Upper lobe of left lung (tissue), 6 donors: ENCODE results near the gene SLC6A17. TPM values are rescaled to one million over a fixed set of nuclear protein-coding genes. Genes with fewer than 3 reads are reported as not detected.

Experiments used
- ATAC-seq, 2 donors: fragments of 200-7000 bp; cut with Tn5 transposase; one replicate each; pipeline ENCODE4 v1.9.1; 2022; ENCODE audit warnings: mild to moderate bottlenecking in 2 of 2, moderate library complexity in 2 of 2; ENCODE audit not compliant: low FRiP score in 2 of 2
- DNase-seq, 2 donors: peaks; one replicate each; pipeline ENCODE4 v3.0.0-alpha.2; 2019 to 2020
- H3K27ac ChIP-seq, 4 donors: fragments of 200-600 bp; sonication (generic); one replicate each; pipeline ENCODE4 v1.5.1; 2016 to 2019
- H3K27me3 ChIP-seq, 4 donors: fragments of 200-600 bp; sonication (generic); one replicate each; pipeline ENCODE4 v1.5.1; 2017 to 2019
- H3K36me3 ChIP-seq, 4 donors: fragments of 200-600 bp; sonication (generic); one replicate each; pipeline ENCODE4 v1.5.1; 2016 to 2019
- H3K4me1 ChIP-seq, 4 donors: fragments of 200-600 bp; sonication (generic); one replicate each; pipeline ENCODE4 v1.5.1; 2018 to 2019
- H3K4me3 ChIP-seq, 4 donors: fragments of 200-600 bp; sonication (generic); one replicate each; pipeline ENCODE4 v1.5.1; 2017 to 2019; ENCODE audit warnings: mild to moderate bottlenecking in 2 of 4, moderate library complexity in 1 of 4
- H3K9me3 ChIP-seq, 4 donors: fragments of 200-600 bp; sonication (generic); one replicate each; pipeline ENCODE4 v1.5.1; 2018 to 2019
- CTCF ChIP-seq, 6 experiments: fragments of 450-650 bp in 4 of 6; fragments of 200-600 bp in 2 of 6; sonication (generic) in 2 of 6; IDR thresholded peaks; one replicate each; pipeline ENCODE4 v1.5.1; 2016 to 2019; ENCODE audit warnings: antibody characterized with exemption in 6 of 6
- EP300 ChIP-seq, 4 donors: sonication (generic); formaldehyde crosslinking; IDR thresholded peaks; one replicate each; pipeline ENCODE4 v1.5.1; 2017; ENCODE audit warnings: antibody characterized with exemption in 4 of 4, control low read depth in 2 of 4
- POLR2A ChIP-seq, 4 donors: fragments of 450-650 bp; IDR thresholded peaks; one replicate each; pipeline ENCODE4 v1.5.1; 2016 to 2017; ENCODE audit warnings: antibody characterized with exemption in 4 of 4, mild to moderate bottlenecking in 2 of 4
- POLR2AphosphoS5 ChIP-seq, 2 donors: sonication (generic); formaldehyde crosslinking; IDR thresholded peaks; one replicate each; pipeline ENCODE4 v1.5.1; 2017; ENCODE audit warnings: antibody characterized with exemption in 2 of 2
- WGBS, 2 donors: methylation state at CpG; one replicate each; pipeline ENCODE4 v1.1.5; 2017 to 2018; 5-methylcytosine and 5-hydroxymethylcytosine counted together
- total RNA-seq, 6 donors: library from RNA; depleted of rRNA in 4 of 6; stranded (reverse); fragments of >200 nt in 4 of 6; gene quantifications; one replicate each; pipeline versions ENCODE4 v1.1.0 to v1.2.1, GENCODE V29; 2016 to 2021
- donor health status: DM: no; HTN: no; CAD: no; lungs with moderate emphysema.
- donor health status: DM: no; HTN: yes; CAD: no; lungs with severe emphysema.

Gene SLC6A17
- total RNA-seq, 6 donors from 2014 or later, result 0.07 TPM; not detected in 5

DNA sequence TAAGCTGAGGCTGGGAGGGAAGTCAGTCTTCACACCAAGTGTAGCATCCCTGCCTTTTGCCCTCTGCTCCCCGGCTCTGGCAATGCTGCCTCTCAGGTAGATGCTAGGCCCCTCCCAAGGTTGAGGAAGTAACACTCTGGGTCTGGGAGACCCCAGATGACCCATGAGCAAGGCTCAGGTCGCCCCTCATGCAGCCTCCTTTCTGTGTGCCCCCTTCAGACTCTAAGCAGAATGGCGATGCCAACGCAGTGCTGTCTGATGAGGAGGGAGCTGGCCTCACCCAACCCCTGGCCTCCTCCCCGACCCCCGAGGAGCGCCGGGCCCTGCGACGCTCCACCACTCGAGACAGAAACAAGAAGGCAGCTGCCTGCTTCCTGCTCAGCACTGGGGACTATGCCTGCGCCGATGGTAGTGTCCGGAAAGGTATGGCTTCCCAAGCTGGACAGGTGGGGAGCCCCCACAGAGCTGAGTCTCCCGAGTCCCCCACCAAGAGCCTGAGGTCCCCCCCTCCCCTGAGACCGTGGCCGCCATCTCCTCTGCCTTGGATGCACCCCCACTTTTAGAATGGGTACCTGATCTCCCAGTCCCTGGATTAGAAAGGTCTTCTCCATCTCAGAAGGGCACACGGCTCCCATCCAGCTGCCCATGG lies 75.6 kb downstream of the SLC6A17 start:
- Histone ChIP-seq H3K27ac (no peak overlapping the region), H3K4me1 (no peaks in the 10 kb centered on the region), H3K4me3 (no peak overlapping the region), H3K36me3 (peaks cover 0 to 55% (median 9%) of the 10 kb centered on the region in 4 donors), H3K27me3 (no peaks in the 10 kb centered on the region), H3K9me3 (no peaks in the 10 kb centered on the region)
- TF ChIP-seq EP300 (IDR thresholded peaks at IDR 0.05), result no peak
- TF ChIP-seq POLR2AphosphoS5 (IDR thresholded peaks at IDR 0.05), result no peak
- peak in 1 of 2 donors; percentile 58 for DNase-seq
- WGBS, 2 donors, result 95 to 97% methylated on average over 13 to 18 of the region's 18 CpGs
- ATAC-seq, result no peak

DNA sequence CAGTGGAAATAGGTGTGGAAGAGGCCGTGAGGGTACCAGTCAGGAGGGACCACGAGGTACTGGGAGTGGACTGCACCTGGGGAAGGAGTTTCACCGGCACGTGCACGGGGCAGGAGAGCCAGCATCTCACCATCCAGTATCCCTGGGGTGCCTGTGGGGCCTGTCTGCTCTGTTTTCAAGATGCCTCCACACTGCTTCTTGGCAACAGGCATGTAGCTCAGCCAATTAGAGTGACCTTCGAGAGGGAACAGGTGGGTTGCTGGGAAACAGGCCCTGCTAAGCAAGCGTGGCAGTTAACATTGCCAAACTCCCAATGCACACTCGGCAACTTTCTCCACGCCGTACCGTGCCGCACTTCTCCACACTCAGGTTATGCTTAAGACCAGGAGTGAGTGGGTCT lies 77.5 kb downstream of the SLC6A17 start:
- H3K9me3 ChIP-seq, result no peaks in the 10 kb centered on the region
- ATAC-seq (no peak), DNase-seq (no peak)
- no peak overlapping the region for H3K4me3 ChIP-seq
- no peak overlapping the region for H3K27ac ChIP-seq
- 95 to 96% methylated on average over 12 of the region's 12 CpGs for WGBS, 2 donors
- H3K27me3 ChIP-seq, result no peaks in the 10 kb centered on the region
- TF ChIP-seq CTCF (IDR thresholded peaks at IDR 0.05) (no peak), POLR2AphosphoS5 (IDR thresholded peaks at IDR 0.05) (no peak), EP300 (IDR thresholded peaks at IDR 0.05) (no peak), POLR2A (IDR thresholded peaks at IDR 0.05) (no peak)
- H3K36me3 ChIP-seq, result peaks cover 0 to 63% (median 9%) of the 10 kb centered on the region in 4 donors
- no peaks in the 10 kb centered on the region for H3K4me1 ChIP-seq

DNA sequence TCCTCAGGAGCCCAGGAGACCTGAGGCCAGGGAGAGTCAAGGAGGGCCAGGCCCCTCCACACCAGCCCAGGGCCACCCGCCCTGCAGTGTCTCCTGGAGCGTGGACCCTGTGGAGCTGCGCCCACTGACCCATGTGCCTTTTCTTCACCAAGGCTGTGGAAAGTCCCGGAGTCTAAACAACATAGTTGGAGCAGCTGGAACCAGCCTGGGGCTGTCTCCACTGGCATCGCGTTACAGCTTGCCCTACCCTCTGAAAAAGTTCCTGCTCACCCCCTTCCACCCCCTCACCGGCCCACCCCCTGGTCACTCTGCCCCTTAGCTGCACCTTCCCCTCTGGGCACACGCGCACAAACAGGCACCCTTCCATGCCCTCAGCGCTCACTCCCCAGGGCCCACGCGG lies 78.1 kb downstream of the SLC6A17 start:
- no peak for DNase-seq

DNA sequence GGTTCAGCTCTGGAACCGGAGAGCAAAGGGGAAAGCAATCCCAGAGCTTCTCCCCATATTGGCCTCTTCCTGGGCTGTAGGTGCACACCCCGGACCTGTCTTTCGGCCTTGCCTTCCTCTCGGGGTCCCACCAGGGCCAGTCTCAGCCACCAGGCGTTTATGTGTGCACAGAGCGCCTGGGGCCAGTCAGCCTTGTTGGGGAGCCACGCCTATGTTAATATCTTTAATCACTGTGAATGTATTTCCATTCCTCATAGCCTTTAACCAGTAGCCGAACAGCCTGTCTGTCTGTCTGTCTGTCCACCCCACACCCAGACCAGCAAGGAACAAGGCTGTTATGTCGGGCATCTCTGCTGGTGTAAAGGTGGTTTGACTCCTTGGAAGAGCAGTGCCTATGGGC lies 78.6 kb downstream of the SLC6A17 start:
- peaks cover 0 to 54% (median 5%) of the 10 kb centered on the region in 4 donors for H3K36me3 ChIP-seq
- TF ChIP-seq CTCF (IDR thresholded peaks at IDR 0.05) (no peak), POLR2A (IDR thresholded peaks at IDR 0.05) (no peak), POLR2AphosphoS5 (IDR thresholded peaks at IDR 0.05) (no peak), EP300 (IDR thresholded peaks at IDR 0.05) (no peak)
- no peak overlapping the region for H3K4me3 ChIP-seq
- no peaks in the 10 kb centered on the region for H3K27me3 ChIP-seq
- no peak overlapping the region for H3K27ac ChIP-seq
- DNase-seq (no peak), ATAC-seq (no peak)
- H3K9me3 ChIP-seq, result no peaks in the 10 kb centered on the region
- H3K4me1 ChIP-seq, result no peaks in the 10 kb centered on the region
- 95 to 96% methylated on average over 4 to 9 of the region's 9 CpGs for WGBS, 2 donors

More for the DNA sequence above, 78.1 kb downstream of the SLC6A17 start:
- Histone ChIP-seq H3K27me3 (no peaks in the 10 kb centered on the region), H3K27ac (no peak overlapping the region), H3K36me3 (peaks cover 0 to 59% (median 7%) of the 10 kb centered on the region in 4 donors), H3K4me1 (no peaks in the 10 kb centered on the region), H3K9me3 (no peaks in the 10 kb centered on the region), H3K4me3 (no peak overlapping the region)
- ATAC-seq, result no peak
- TF ChIP-seq EP300 (IDR thresholded peaks at IDR 0.05) (no peak), CTCF (IDR thresholded peaks at IDR 0.05) (no peak), POLR2AphosphoS5 (IDR thresholded peaks at IDR 0.05) (no peak), POLR2A (IDR thresholded peaks at IDR 0.05) (no peak)
- WGBS, 2 donors, result 81 to 89% methylated on average over 7 of the region's 12 CpGs

- Histone ChIP-seq H3K27me3 (no peaks in the 10 kb centered on the region), H3K9me3 (no peaks in the 10 kb centered on the region), H3K4me1 (no peaks in the 10 kb centered on the region), H3K36me3 (peaks cover 0 to 52% (median 5%) of the 10 kb centered on the region in 4 donors), H3K4me3 (no peak overlapping the region), H3K27ac (no peak overlapping the region)
- ATAC-seq (no peak), DNase-seq (peak in 1 of 2 donors; percentile 65)
- WGBS, 2 donors, result 83 to 93% methylated on average over 11 to 21 of the region's 21 CpGs
- TF ChIP-seq POLR2A (IDR thresholded peaks at IDR 0.05), result no peak
- TF ChIP-seq POLR2AphosphoS5 (IDR thresholded peaks at IDR 0.05), result no peak
- no peak for TF ChIP-seq CTCF (IDR thresholded peaks at IDR 0.05)
- no peak for TF ChIP-seq EP300 (IDR thresholded peaks at IDR 0.05)
Measured at GRCh38 chr1:110229348-110230001, 79.2 kb downstream of the SLC6A17 start.
